Activated CD4-positive, alpha-beta T cell treated with anti-CD3 and anti-CD28 coated beads for 36 hours (primary cell): Measurements from ENCODE around the gene HDAC4. TPM values are rescaled to one million over a fixed set of nuclear protein-coding genes. Genes with fewer than 3 reads are reported as not detected.

Source experiments
- ATAC-seq: fragments of 200-7000 bp; cut with Tn5 transposase; one replicate; pipeline ENCODE4 v1.10.0; 2021; ENCODE audit warnings: mild to moderate bottlenecking, moderate library complexity
- CTCF ChIA-PET: fragments of 350-600 bp; sonication (Branson Sonifier 250); formaldehyde crosslinking; loops from one replicate; lab custom pipeline; 2021; ENCODE audit warnings: antibody characterized with exemption; lab: Charles Lee
- POLR2A ChIA-PET: fragments of 350-600 bp; sonication (Branson Sonifier 250); formaldehyde crosslinking; loops from one replicate; lab custom pipeline; 2021; ENCODE audit warnings: antibody characterized with exemption, inconsistent platforms; lab: Charles Lee
- DNase-seq: peaks from one replicate; pipeline ENCODE4 v3.0.0-alpha.2; 2020
- H3K27ac Mint-ChIP-seq: one replicate; pipeline ENCODE4 v1.8.0; 2021; ENCODE audit warnings: mixed read lengths
- H3K27me3 Mint-ChIP-seq: one replicate; pipeline ENCODE4 v1.8.0; 2021; ENCODE audit warnings: mixed read lengths
- H3K36me3 Mint-ChIP-seq: one replicate; pipeline ENCODE4 v1.8.0; 2021; ENCODE audit warnings: low read depth, mixed read lengths
- H3K4me1 Mint-ChIP-seq: one replicate; pipeline ENCODE4 v1.8.0; 2021; ENCODE audit warnings: mixed read lengths
- H3K4me3 Mint-ChIP-seq: one replicate; pipeline ENCODE4 v1.8.0; 2021; ENCODE audit warnings: mild to moderate bottlenecking, moderate library complexity, mixed read lengths
- H3K9me3 Mint-ChIP-seq: one replicate; pipeline ENCODE4 v1.8.0; 2021; ENCODE audit warnings: low read depth, mixed read lengths
- intact Hi-C, 2 experiments: fragments of 100-400 bp; cut with DNase I in 1 of 2; cut with micrococcal nuclease in 1 of 2; formaldehyde crosslinking; loops; one replicate each; pipeline versions ENCODE4 v1.14.2 to v1.15.1; 2022 to 2024; cut with DNase I, micrococcal nuclease
- total RNA-seq, 2 experiments: library from RNA; stranded (reverse); gene quantifications; one replicate each; pipeline ENCODE4 v1.2.3, GENCODE V29; 2021

Gene HDAC4
- total RNA-seq, 2 experiments from 2014 or later, result 25.4 to 30.4 TPM

GRCh38 chr2:239121600-239122012 lies 279.2 kb downstream of the HDAC4 start:
- Mint-ChIP-seq H3K4me1 (peaks cover 24% of the 10 kb centered on the region), H3K4me3 (no peak overlapping the region), H3K9me3 (peaks cover 3% of the 10 kb centered on the region), H3K36me3 (peaks cover 22% of the 10 kb centered on the region), H3K27ac (no peak overlapping the region), H3K27me3 (no peaks in the 10 kb centered on the region)
- DNase-seq, result no peak
- ATAC-seq, result no peak
- intact Hi-C loops, result no loop called here
- ChIA-PET CTCF (no interaction called here), POLR2A (no interaction called here)

DNA sequence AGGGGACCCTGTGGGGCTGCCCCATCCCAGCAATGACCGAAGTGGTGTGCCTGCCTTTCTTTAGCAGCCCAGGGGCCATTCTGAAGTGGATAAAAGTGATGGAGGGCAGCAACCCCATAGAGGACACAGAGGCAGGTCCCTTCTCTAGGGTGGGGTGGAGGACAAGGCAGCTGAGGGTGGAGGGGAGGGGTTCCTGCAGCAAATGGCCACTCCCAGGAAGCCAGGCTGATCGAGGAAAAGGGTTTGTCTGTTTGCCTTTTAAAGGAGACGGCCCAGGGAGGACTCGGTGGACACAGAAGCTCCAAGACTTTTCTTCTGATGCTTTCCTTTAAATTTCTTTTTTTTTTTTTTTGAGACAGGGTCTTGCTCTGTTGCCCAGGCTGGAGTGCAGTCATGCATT lies 280.2 kb downstream of the HDAC4 start:
- DNase-seq (no peak), ATAC-seq (no peak)
- H3K27me3 Mint-ChIP-seq, result no peaks in the 10 kb centered on the region
- H3K27ac Mint-ChIP-seq, result no peak overlapping the region
- peaks cover 3% of the 10 kb centered on the region for H3K9me3 Mint-ChIP-seq
- H3K4me3 Mint-ChIP-seq, result no peak overlapping the region
- H3K4me1 Mint-ChIP-seq, result peaks cover 24% of the 10 kb centered on the region
- ChIA-PET POLR2A (no interaction called here), CTCF (interaction anchor here (0.6 kb wide), 1 partner anchor 288 kb away, joined by 4 read pairs; no protein-coding TSS in a partner anchor)
- intact Hi-C loops, result no loop called here
- peaks cover 18% of the 10 kb centered on the region for H3K36me3 Mint-ChIP-seq

DNA sequence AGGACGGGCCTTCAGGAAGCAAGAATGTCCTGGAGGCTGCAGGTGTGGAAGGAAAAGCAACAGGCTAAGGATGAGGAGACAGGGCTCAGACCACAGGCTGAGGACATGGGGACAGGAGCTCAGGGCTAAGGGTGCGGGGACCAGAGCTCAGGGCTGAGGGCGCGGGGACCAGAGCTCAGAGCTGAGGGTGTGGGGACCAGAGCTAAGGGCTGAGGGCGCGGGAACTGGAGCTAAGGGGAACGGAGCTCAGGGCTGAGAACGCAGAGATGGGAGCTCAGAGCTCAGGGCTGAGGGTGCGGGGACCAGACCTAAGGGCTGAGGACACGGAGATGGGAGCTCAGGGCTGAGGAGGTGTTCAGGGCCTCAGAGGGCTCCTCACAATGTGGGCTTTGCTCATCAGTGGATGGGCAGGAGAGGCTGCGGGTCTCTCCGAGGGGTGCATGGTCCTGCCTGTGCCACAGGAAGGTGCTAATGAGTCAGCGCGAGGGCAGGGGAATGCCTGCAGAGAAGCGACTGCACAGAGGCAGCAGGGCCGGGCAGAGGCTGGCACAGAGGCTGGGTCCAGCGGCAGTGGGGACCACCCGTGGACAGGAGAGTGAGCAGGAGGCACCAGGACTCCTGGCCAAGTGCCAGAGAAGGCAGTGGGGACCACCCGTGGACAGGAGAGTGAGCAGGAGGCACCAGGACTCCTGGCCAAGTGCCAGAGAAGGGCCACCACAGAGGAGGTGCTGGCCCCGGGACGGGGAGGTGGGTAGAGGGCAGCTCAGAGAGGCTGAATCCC lies 281.3 kb downstream of the HDAC4 start:
- H3K4me1 Mint-ChIP-seq, result peaks cover 24% of the 10 kb centered on the region
- no peaks in the 10 kb centered on the region for H3K27me3 Mint-ChIP-seq
- intact Hi-C loops, result no loop called here
- H3K36me3 Mint-ChIP-seq, result peaks cover 8% of the 10 kb centered on the region
- no peak for ATAC-seq
- DNase-seq, result no peak
- ChIA-PET CTCF (interaction anchor here (0.6 to 0.7 kb wide), 3 partner anchors 17 to 803 kb away, joined by 3 read pairs; no protein-coding TSS in a partner anchor), POLR2A (no interaction called here)
- no peaks in the 10 kb centered on the region for H3K9me3 Mint-ChIP-seq
- H3K27ac Mint-ChIP-seq, result no peak overlapping the region
- H3K4me3 Mint-ChIP-seq, result no peak overlapping the region

GRCh38 chr2:239118675-239119211 lies 282.1 kb downstream of the HDAC4 start:
- peak; percentile 48 for DNase-seq

GRCh38 chr2:239118264-239118663 lies 282.6 kb downstream of the HDAC4 start:
- Mint-ChIP-seq H3K4me1 (peaks cover 24% of the 10 kb centered on the region), H3K36me3 (peaks cover 3% of the 10 kb centered on the region), H3K4me3 (no peak overlapping the region), H3K27me3 (no peaks in the 10 kb centered on the region), H3K27ac (no peak overlapping the region), H3K9me3 (no peaks in the 10 kb centered on the region)
- no peak for ATAC-seq
- intact Hi-C loops, result no loop called here
- ChIA-PET POLR2A (no interaction called here), CTCF (interaction anchor here (1.1 kb wide), 1 partner anchor 12 kb away, joined by 5 read pairs; no protein-coding TSS in a partner anchor)
- DNase-seq, result no peak

More at GRCh38 chr2:239118675-239119211, 282.1 kb downstream of the HDAC4 start:
- ATAC-seq, result peak; percentile 86
- Mint-ChIP-seq H3K27ac (no peak overlapping the region), H3K36me3 (peaks cover 3% of the 10 kb centered on the region), H3K4me1 (peaks cover 24% of the 10 kb centered on the region), H3K4me3 (no peak overlapping the region), H3K9me3 (no peaks in the 10 kb centered on the region), H3K27me3 (no peaks in the 10 kb centered on the region)
- intact Hi-C loops, result no loop called here
- ChIA-PET CTCF (interaction anchor here (0.7 kb wide), 1 partner anchor 282 kb away, joined by 3 read pairs; no protein-coding TSS in a partner anchor), POLR2A (no interaction called here)

DNA sequence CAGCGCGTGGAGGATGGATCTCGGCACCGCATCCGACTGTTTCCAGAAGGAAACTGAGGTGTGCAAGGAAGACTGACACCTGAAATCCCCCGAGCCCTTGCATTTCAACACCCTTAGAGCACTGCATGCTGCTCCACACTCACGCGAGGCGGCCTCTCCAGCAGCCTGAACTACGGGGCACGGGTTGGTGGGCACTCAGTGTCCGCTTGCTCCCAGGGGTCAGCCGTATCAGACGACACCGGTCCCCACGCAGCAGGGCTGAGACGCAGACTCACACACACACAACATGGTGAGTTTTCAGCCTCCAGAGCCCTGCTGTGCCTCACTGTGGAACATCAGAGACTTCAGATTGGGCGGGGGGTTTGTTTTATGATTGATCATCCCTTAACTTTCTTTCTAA lies 283.0 kb downstream of the HDAC4 start:
- H3K36me3 Mint-ChIP-seq, result peaks cover 3% of the 10 kb centered on the region
- no peaks in the 10 kb centered on the region for H3K27me3 Mint-ChIP-seq
- peaks cover 24% of the 10 kb centered on the region for H3K4me1 Mint-ChIP-seq
- DNase-seq (no peak), ATAC-seq (no peak)
- ChIA-PET POLR2A (no interaction called here), CTCF (interaction anchor here (1.1 kb wide), 1 partner anchor 12 kb away, joined by 5 read pairs; no protein-coding TSS in a partner anchor)
- no peaks in the 10 kb centered on the region for H3K9me3 Mint-ChIP-seq
- H3K27ac Mint-ChIP-seq, result no peak overlapping the region
- H3K4me3 Mint-ChIP-seq, result no peak overlapping the region
- intact Hi-C loops, result no loop called here

DNA sequence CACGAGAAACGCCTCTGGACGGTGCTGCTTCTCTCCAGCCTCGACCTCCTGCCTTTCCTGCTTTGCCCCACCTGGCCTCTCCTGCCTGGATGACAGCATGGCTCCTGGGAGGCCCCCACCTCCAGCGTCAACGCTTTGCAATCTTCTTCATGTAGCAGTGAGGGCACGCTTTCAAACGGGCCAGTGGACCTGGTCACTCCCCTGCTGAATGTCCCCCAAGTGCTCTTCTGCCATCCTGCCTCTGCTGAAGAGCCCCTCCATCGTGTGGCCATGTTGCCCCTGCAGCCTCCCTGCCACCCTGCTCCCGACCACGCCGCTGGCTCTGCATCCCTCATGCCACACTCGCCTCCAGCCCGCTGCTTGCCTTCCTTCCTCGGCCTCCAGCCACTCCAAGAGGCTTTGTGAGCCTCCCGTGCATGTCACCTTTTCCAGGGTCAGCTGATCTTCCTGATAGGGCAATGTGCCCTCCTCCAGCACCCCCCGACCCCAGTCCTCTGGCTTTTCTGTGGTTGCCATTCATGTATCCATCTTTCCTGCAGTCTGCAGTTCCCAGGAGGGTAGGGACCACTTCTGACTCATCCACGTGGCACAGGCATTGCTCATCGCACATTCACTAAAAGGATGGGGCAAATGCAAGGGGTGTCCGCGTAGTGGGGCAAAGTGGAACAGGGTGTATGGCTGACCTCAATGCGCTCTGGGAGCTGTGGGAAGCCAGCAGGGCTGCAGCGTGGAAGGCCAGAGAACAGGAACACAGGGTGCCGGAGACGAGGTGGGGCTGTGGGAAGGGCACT lies 284.2 kb downstream of the HDAC4 start:
- POLR2A ChIA-PET, result no interaction called here
- H3K4me3 Mint-ChIP-seq, result no peak overlapping the region
- intact Hi-C loops, result no loop called here
- no peak for ATAC-seq
- DNase-seq, result no peak
- H3K27ac Mint-ChIP-seq, result no peak overlapping the region
- no peaks in the 10 kb centered on the region for H3K9me3 Mint-ChIP-seq
- H3K27me3 Mint-ChIP-seq, result no peaks in the 10 kb centered on the region
- H3K4me1 Mint-ChIP-seq, result peaks cover 24% of the 10 kb centered on the region
- peaks cover 3% of the 10 kb centered on the region for H3K36me3 Mint-ChIP-seq
- CTCF ChIA-PET, result interaction anchor here (1.1 kb wide), 1 partner anchor 11 kb away, joined by 5 read pairs; no protein-coding TSS in a partner anchor

GRCh38 chr2:239115616-239116015 lies 285.2 kb downstream of the HDAC4 start:
- CTCF ChIA-PET, result no interaction called here
- ATAC-seq, result no peak
- no peaks in the 10 kb centered on the region for H3K27me3 Mint-ChIP-seq
- peaks cover 3% of the 10 kb centered on the region for H3K36me3 Mint-ChIP-seq
- H3K4me3 Mint-ChIP-seq, result no peak overlapping the region
- intact Hi-C loops, result no loop called here
- no peak overlapping the region for H3K27ac Mint-ChIP-seq
- no peak for DNase-seq
- peaks cover 23% of the 10 kb centered on the region for H3K4me1 Mint-ChIP-seq
- no peaks in the 10 kb centered on the region for H3K9me3 Mint-ChIP-seq
- POLR2A ChIA-PET, result no interaction called here

DNA sequence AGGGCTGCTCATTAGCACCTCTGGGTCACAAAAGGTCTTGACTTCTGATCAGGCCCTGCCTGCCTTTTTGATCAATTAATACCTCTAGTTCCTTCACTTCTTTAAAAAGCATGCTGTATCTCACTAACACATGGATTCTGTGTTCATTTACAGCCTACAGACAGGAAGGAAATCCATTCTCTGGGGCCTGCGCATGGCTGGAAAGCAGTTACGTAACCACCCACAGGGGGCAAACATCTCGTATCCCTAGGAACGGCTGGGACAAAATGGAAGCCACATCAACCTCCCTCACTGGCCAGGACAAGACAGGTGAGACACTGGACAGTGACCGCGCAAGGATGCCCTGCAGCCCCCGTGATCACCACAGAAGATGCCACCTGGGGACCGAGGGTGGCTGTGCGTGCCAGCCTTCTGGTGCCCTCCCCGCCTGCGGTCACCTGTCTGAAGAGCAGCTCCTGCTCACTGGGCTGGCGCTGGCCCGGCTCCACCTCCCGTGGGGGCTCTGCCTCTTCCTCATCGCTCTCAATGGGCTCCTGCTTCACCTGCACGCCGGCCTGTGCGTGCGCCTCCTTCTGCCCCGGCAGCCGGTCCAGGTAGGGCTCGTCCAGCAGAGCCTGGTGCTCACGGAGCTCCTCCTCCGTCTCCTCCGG lies 286.1 kb downstream of the HDAC4 start:
- peaks cover 16% of the 10 kb centered on the region for H3K4me1 Mint-ChIP-seq
- H3K9me3 Mint-ChIP-seq, result no peaks in the 10 kb centered on the region
- intact Hi-C loops, result no loop called here
- DNase-seq (no peak), ATAC-seq (no peak)
- no peak overlapping the region for H3K4me3 Mint-ChIP-seq
- ChIA-PET POLR2A (no interaction called here), CTCF (interaction anchor here (0.5 kb wide), 1 partner anchor 955 kb away, joined by 3 read pairs; no protein-coding TSS in a partner anchor)
- no peaks in the 10 kb centered on the region for H3K27me3 Mint-ChIP-seq
- H3K27ac Mint-ChIP-seq, result no peak overlapping the region
- peaks cover 6% of the 10 kb centered on the region for H3K36me3 Mint-ChIP-seq

DNA sequence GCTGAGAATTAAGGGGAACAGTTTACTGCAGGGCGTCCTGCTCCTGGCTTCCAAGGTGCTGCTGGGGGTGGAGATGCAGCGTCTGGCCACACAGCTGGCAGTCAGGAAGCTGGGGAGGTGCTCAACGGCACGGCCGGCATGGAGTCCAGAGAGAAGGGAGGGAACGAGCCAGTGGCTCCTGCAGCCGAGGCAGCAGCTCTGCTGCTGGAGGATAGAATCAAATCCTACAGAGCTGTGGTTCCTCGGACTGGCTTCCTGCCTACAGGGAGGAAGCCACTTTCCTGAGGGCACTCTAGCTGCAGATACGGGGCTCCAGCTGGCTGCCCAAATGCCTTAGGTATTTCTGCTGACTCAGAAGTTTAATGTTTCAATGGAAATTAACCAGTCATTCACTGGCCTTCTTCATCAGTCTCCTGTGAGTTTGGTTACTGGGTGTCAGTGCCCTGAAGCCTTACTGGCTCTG lies 286.7 kb downstream of the HDAC4 start:
- ChIA-PET CTCF (interaction anchor here (0.5 kb wide), 1 partner anchor 955 kb away, joined by 3 read pairs; no protein-coding TSS in a partner anchor), POLR2A (no interaction called here)
- no peak for ATAC-seq
- no peaks in the 10 kb centered on the region for H3K27me3 Mint-ChIP-seq
- H3K4me3 Mint-ChIP-seq, result no peak overlapping the region
- no peaks in the 10 kb centered on the region for H3K9me3 Mint-ChIP-seq
- peaks cover 11% of the 10 kb centered on the region for H3K36me3 Mint-ChIP-seq
- no peak overlapping the region for H3K27ac Mint-ChIP-seq
- no peak for DNase-seq
- intact Hi-C loops, result no loop called here
- peaks cover 11% of the 10 kb centered on the region for H3K4me1 Mint-ChIP-seq

DNA sequence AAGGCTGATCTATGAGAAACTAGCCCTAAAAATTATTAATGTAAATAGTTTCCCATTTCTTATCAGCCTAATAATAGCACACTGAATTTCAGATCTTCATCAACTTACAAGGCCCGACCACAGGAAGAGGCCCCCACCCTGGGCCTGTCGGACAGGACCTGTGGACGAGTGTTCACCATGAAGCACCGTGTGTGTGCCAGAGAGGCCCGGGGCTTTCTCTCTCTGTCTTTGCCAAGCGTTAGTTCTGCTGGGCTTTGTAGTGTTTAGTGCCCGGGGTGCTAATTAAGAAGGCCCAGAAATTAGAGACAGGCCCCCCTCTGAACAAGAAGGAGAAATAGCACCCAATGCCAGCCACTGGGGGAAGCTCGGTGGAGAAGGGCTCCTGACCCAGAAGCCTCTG lies 287.2 kb downstream of the HDAC4 start:
- Mint-ChIP-seq H3K27ac (no peak overlapping the region), H3K4me3 (no peak overlapping the region), H3K9me3 (no peaks in the 10 kb centered on the region), H3K4me1 (peaks cover 5% of the 10 kb centered on the region), H3K36me3 (peaks cover 11% of the 10 kb centered on the region), H3K27me3 (no peaks in the 10 kb centered on the region)
- intact Hi-C loops, result no loop called here
- ChIA-PET CTCF (no interaction called here), POLR2A (no interaction called here)
- DNase-seq (no peak), ATAC-seq (no peak)
